GM19035 (cell line): ENCODE measurements around the gene LYST.

Source experiments
- ATAC-seq: cut with Tn5 transposase; IDR thresholded peaks from one replicate; pipeline ENCODE4 v1.9.1; 2021; ENCODE audit not compliant: unreplicated experiment

Gene LYST

DNA sequence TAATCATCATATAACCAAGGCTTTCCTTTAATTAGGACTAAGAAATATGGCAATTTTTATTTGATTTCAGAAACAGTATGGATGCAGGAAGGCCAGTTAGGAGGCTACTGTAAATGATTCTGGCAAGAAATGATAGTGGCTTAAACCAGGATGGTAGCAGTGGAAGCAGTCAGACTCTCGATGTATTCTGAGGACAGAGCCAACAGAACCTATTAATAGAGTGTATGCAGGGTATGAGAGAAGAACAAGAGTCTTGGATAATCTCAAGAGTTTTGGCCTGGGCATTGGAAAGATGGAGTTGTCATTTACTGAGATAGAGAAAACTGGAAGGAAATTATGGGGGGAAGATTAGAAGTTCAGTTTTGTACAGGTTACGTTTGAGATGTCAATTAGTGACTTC, 143.8 kb downstream of the LYST start:
- no peak for ATAC-seq

DNA sequence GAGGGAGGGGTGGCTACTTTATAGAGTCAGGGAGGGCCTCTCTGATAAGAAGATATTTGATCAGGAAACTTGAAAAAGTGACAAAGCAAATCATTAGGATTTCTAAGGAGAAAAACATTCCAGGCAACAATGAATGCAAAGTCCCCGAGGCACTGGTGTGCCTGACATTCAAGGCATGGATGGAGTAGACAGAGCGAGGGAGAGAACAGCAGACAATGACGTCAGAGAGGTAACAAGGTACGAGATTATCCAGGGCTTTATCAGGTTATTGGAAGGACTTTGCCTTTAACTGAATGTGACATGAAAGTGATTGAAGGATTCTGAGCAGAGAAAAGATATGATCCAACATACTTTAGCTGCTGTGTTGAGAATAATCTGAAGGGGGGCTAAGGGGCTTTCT, 144.7 kb downstream of the LYST start:
- no peak for ATAC-seq

DNA sequence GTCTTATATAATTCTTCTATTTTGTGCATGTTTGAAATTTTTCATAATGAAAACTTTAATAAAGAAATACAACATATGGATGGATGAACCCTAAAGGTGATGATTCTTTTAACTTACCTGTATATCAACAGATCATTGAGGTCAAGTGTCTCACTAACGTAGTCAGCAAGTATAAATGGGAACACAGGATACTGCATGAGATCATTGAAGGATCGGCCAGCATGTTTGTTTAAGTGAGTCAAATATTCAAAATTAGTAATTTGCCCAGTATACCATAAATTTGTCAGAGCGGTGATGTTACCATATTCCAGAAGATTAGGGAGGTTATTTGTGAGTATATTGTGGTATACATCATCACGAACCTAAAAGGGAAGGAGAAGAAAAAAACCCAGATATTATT, 146.2 kb downstream of the LYST start:
- no peak for ATAC-seq

DNA sequence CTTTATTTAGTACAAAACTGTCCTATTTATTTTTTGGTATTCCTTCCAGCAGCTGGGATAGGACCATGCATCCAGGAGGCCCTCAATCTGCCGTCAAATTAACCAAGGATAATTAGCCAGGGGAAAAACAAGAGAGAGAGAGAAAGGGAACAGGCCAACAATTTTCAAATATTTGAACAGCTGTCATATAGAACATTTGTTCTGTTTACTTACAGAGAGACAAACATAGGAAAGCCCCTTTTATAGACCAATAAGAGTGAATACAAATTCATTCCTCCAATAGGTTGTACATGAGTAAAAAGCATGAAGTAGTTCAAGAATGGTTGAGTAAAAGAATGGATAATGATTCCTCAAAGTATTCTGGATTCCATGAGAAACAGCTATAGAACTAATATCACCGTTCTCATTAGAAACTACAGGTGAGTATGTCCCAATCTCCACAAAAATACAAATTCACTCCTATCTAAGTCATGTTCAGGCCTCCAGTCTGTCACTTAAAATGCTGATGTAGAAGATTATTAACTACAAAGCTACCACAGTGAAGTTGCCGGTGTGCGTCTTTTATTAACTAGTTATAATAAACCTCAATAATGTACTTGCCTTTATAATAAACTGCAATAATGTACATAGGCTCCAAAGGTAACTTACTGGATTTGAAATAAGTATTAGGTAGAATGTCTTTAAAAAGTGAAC, 152.4 kb downstream of the LYST start:
- ATAC-seq, result no peak

DNA sequence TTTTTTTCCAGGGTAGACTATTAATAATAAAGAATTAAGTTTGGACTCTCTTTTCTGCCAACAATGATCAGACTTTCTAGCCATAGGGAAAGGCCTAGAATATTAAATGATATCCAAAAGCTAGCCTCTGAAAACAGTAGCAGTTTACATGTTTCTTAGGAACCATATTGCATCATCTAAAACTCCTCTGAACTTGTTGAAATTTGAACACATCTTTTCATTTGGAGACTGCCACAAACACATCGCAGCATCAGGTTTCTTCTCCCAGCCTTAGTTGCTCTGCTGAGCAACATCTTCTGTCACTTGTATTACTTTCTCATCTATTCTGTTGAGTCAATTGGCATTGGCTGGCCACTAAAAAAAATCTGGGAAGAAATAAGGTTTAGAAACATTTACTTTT, 153.9 kb downstream of the LYST start:
- no peak for ATAC-seq

DNA sequence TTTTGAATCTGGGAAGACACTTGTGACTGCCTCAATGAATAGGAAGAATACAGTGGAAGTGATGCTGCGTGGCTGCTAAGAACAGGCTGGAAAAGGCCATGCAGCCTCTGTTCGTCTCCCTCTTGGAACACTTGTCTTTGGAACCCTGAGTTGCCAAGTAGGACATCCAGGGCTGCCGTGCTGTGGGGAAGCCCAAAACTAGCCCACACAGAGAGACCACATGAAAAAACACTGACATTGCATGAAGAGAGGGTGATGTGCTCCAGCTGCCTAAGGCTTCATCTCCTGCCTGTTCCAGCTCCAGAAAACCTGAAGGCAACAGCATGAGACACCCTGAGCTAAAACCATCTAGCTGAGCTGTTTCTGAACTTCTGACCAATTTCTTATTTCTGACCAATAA, 156.0 kb downstream of the LYST start:
- ATAC-seq, result no peak

DNA sequence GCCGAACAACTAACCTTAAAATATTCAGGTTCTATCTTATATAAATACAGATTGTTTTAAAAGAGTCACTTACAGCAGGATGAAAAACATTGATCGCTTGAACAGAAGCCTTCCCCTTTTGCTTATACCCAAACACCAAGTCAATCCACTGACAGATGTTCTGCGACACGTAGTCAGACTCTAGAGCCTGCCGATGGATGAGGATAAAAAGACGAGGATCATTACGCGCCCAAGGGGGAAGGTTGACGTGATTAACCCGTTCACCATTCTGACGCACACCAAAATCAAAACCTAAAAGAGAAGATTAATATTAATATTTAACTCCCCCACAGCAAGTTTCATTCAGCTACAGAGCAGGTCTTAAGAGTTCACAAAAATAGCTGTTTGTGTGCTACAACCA, 157.7 kb downstream of the LYST start:
- no peak for ATAC-seq

DNA sequence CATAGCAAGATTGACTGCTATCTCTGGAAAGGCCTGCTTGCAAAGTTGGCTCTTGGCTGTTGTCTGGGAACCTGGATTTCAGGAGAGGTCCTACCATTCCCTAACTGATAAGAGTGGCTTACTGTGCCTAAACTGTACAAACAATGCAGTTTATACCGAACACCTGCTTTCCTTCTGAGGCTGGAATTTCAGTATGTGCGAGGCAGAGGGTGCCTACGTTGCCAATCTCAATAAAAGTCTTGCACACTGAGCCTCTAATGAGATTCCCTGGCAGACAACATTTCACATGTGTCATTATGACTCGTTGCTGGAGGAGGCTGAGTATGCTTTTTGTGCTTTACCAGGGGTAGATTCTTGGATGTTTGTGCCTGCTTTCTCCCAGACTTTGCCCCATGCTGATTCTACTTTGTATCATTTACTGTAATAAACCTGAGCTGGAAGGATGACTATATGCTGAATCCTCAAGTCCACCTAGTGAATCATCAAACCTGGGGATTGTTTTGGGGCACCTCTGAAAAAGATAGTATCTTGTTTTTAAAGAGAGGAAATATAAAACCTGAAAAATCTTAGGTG, 158.2 kb downstream of the LYST start:
- no peak for ATAC-seq

DNA sequence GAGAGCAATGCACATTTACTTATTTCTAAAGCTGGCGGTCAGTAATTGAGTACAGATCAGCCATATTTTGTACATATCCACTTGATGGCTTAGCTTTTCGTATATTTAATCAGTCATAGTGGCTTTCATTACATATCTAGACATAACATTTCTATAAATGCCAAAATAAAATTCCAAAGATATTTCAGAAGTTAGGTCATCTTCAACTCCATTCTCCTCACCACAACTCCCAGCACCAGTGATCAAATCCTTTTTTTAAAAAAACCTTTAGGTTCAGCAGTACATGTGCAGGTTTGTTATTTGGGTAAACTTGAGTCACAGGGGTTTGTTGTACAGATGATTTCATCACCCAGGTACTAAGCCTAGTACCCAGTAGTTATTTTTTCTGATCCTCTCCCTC, 163.2 kb downstream of the LYST start:
- ATAC-seq, result no peak

DNA sequence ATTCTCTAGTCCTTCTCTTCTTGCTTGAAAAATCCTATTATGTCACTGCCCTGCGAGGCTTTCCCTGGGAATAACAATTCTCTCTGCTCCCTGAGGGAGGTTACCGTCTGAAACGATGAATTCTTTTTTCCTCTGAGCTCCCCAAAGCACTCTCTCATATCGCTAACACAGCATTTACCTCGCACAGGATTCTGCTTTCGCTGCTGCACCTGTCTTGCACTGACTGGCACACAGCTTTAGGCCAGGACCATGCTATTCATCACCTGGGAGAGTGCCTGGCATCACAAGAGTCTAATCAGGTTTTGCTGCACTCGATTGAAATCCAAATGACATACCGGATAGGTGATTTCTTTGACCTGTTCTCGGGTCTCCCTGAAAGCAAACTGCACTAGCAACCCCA, 164.3 kb downstream of the LYST start:
- ATAC-seq, result no peak

DNA sequence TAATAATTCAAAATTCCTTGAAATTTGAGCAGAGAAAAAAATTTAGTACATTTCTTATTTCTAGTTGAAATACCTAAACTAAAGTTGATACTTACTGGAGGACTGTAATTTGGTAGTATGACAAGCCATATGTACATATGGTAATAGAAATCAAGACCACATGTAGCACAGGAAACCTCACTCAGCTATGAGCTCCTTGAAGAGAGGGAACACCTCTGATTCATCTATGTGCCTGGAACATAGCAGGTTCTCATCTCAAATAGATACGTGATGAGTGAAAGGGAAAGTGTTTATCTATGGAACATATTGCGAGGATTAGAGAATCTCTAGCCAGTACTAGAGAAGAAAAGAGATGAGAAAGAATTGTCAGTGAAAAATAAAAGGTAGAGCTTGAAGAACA, 169.2 kb downstream of the LYST start:
- ATAC-seq, result no peak

DNA sequence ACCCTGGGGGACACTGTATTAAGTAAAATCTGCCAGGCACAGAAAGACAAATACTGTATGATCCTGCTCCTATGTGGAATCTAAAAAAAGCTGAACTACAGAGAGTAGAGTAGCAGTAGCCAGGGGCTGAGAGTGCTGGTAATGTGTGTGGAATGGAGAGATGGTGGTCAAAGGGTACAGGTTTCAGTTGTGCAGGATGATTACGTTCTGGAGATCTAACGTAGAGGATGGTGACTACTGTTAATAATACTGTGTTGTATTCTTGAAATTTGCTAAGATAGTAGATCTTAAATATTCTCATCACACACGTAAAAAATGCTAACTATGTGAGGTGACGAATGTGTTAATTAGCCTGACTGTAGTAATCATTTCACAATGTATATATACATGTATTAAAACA, 177.3 kb downstream of the LYST start:
- ATAC-seq, result no peak

DNA sequence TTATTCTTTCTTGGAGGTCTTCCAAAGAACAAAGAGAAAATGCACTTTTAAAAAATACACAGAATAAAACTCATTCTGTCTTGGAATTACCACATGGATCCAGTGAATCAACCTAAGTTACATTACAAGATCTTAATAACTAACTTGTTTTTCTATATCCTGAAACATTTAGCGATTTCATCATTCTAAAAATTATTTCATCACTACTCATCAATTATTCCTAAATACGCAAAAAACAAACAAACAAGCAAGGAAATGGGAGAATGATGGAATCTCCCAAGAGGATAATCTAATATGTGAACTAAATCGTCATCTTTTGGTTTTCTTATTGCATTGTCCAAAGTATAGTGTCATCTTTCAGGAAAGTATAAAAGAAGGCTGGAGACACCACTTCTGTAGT, 178.6 kb downstream of the LYST start:
- no peak for ATAC-seq

DNA sequence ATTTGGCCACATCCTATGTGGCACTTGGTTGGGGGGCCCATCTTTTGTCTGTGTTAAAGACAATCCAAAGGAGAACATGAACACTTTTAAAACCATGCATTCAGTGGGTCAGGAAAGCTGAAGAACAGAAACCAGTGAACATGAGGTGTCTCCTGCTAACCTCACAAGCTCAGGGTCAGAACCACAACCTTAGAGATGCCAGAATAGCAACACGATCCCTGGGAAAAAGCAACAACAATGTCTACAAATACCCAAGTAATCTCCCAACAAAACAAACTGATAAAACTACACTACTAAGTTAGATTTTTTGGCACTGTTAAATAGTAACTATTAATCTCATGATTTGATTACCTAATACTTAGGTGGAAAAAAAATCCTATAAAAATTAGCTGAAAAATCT, 183.1 kb downstream of the LYST start:
- ATAC-seq, result no peak

DNA sequence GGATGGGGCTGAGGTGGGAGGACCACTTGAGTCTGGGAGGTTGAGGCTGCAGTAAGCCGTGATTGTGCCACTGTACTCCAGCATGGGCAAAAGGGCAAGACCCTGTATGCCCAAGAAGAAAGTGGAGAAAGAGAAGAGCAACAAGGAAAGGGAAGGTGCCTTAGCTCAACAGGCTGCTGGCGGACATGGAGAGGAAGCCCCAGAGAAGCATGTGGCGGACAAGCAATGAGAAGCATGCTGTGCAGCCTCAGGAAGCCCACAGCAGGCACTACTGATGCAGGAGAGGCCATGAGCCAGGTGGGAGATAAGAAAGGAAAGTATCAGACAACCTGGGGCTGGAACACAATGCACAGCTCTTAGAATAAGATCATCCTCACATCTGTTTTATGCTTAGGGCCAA, 184.5 kb downstream of the LYST start:
- ATAC-seq, result no peak

DNA sequence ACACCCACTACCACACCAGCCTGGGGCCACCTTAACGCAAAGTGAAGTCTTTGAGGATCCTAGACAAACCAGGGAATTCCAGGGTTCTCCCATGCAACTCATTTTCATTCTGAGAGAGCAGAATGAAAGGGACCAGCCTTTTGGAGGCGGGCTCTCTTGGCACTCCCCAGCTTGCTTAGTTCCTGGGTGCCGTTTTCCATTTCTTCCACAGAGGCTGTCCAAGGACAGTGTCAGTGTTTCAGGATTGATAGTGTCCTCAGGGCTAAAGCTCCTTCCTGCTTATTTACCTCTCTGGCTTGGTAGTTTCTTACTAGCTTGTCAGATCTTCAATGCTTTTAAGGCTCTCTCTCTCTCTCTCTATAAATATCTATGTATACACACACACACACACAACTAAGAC, 187.1 kb downstream of the LYST start:
- no peak for ATAC-seq

DNA sequence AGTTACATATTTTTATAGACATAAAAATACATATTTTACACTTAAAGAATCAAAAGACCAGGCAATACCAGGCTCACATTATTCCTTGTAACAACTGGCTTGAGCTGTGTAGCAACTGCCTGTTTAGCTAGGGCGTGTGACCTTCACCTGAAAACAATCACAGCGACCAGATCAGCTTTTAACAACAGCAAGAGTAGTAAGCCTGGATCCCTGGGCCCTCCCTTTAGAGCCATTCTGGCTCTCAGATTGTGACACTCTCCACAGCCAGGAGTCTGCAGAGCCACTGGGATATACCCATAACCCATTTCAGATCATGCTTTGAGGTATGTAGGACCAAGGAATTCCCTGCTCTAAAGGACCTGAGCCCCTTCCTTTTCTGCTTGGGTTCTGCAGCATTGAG, 187.7 kb downstream of the LYST start:
- no peak for ATAC-seq

DNA sequence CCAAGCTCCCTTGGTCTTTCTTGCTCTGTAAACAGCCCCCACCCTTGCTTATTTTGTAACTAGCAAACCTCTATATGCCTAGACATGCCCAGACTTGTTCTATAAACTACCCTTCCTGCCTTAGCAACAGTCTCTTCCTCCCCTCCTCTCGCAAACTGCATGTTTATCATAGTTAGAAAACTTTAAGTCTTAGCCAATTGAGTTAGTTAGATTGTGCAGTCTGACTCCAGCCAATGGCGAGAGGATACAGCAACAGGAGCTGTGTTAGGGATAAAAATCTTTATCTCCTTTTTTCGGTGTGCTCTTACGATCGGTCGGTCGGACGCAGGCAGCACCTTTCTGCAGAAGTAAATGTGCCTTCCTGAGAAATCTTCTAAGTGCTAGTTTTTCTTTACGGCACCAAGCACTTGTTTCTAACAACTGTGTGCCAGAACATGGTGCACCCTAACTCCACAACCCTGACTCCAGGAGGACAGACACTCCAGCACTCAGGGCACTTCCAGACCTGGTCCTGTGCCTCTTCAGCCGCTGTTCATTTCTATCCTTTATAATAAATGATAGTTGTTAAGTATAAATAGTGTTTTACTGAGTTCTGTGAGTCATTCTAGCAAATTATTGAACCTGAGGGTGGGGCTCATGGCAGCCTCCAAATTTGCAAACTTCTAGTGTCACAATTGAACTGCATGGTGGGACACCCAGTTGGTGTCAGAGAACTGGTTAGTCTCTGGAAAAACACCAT, 191.4 kb downstream of the LYST start:
- ATAC-seq, result no peak

DNA sequence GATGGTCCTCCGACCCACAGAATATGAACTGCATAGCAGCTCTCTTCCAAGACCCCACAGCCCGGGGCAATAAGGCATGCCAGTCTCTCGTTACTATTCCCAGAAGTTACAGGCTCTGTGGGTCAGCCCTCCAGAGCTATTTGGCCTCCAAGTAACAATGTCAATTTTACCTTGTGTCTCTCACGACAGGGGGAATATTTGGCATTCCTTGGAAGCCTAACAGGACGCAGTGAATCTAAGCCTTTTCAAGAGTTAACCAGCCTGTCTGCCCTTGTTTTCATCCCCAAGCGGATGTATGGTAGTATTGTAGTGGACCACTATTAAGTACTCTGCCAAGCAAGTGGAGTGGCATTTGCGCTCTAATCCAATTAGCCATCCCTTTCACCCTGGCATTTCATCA, 192.7 kb downstream of the LYST start:
- no peak for ATAC-seq

DNA sequence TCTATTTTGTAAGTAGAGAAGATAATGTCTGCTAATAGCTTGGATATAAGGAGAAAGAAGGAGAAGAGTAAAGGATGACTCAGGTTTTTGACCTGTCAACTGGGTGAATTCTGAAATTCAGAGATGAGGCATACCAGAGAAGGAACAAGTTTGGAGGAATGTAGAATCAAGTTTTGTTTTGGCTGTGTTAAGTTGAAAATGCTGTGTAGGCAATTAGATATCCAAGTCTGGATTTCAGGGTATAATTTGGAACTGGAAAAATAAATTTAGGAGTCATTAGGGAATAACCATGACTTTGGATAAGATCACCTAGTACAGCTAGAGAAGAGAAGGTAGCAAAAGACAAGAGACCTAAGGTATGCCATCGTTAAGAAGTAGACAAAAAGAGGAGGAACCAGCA, 194.7 kb downstream of the LYST start:
- ATAC-seq, result no peak

DNA sequence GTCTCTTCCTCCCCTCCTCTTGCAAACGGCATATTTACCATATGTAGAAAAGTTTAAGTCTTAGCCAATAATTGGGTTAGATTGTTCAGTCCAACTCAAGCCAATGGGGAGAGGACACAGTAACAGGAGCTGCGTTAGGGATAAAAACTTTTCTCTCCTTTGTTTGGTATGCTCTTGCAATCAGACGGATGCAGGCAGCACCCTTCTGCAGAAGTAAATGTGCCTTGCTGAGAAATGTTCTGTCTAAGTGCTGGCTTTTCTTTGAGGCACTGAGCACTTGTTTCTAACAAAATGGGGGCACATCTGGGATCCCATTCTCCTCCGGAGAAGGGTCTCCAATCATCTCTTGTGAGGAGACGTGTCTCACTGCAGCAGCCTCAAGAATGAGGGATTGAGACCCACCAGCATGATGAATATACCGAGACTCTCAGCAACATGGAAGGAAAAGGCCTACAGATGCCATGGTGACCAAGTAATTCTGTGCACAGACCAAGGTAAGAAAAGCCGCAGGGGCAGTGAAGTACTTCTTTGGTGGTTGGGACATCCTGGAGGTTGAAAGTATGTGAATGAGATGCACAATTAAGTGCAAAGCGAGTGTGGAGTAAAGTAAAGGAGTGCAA, 196.4 kb downstream of the LYST start:
- ATAC-seq, result no peak

DNA sequence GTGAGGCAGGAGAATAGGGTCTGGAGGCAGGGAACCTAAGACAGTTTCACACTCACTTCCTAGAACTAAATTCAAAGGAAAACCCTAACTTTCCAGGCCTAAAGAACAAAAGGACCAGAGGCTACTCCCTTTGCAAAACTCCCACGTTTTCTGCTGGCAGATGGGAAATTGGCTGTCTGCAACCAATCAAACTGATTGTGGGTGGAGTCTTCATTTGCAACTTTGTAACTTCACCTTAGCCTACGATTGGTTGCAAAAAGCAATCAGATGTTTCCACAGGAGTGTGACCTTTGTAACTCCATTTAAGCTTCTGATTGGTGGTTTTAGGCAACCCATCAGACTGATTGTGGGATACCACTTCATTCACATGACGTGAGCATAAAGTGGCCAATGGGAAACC, 197.4 kb downstream of the LYST start:
- ATAC-seq, result no peak
